Pancreas (tissue), 10 donors: ENCODE measurements around the gene GRB14. TPM values are rescaled to one million over a fixed set of nuclear protein-coding genes. Genes with fewer than 3 reads are reported as not detected.
"Not testable (repeated sequence)": the region's sequence is repeated elsewhere in the genome, so short reads cannot be mapped to it uniquely, and the experiment has no call there.

Experiments used
- ATAC-seq, 4 donors: fragments of 200-7000 bp; cut with Tn5 transposase; one replicate each; pipeline versions ENCODE4 v1.8.0 to v1.9.1; 2020; ENCODE audit warnings: mild to moderate bottlenecking in 4 of 4, moderate library complexity in 4 of 4
- DNase-seq, 6 donors: peaks; one replicate each; pipeline ENCODE4 v3.0.0-alpha.2; 2020
- FAIRE-seq: peaks from 2 replicates; lab custom pipeline; 2012; peaks lifted over from hg19 to GRCh38; lab: Jason Lieb, UNC
- H3K27ac ChIP-seq, 4 donors: fragments of 200-600 bp; sonication (generic); 1 replicate in 3 of 4; 2 replicates in 1 of 4; pipeline versions ENCODE4 v1.5.0 to v1.8.0; 2020
- H3K27me3 ChIP-seq, 4 donors: fragments of 200-600 bp; one replicate each; pipeline ENCODE4 v1.8.0; 2021
- H3K36me3 ChIP-seq, 3 donors: fragments of 200-600 bp; sonication (generic) in 1 of 3; one replicate each; pipeline versions ENCODE4 v1.5.0 to v1.8.0; 2020 to 2021
- H3K4me1 ChIP-seq, 3 donors: fragments of 200-600 bp; one replicate each; pipeline ENCODE4 v1.8.0; 2021
- H3K4me3 ChIP-seq, 4 donors: fragments of 200-600 bp; sonication (generic) in 2 of 4; one replicate each; pipeline versions ENCODE4 v1.5.0 to v1.8.0; 2020 to 2021
- H3K9me3 ChIP-seq, 4 donors: fragments of 200-600 bp; one replicate each; pipeline ENCODE4 v1.8.0; 2021
- WGBS, 2 donors: extraction: QIAGEN DNeasy Blood & Tissue Kit; methylation state at CpG; one replicate each; pipeline ENCODE4 v1.1.7; 2013; 5-methylcytosine and 5-hydroxymethylcytosine counted together
- intact Hi-C, 3 donors: fragments of 100-400 bp; cut with DNase I; formaldehyde crosslinking; loops; one replicate each; pipeline versions ENCODE4 v1.11.1 to v1.14.2; 2022
- polyA plus RNA-seq, 2 donors: library from polyadenylated mRNA; stranded (reverse); fragments of 200-250 nt; gene quantifications; one replicate each; pipeline ENCODE4 v1.2.3, GENCODE V29; 2013
- total RNA-seq, 6 donors: library from RNA; stranded (reverse); fragmentation: NEBNext Ultra II Directional in 4 of 6; extraction: Animal tissue kit (Norgen Biotek cat#: 25700) in 4 of 6; gene quantifications; one replicate each; pipeline versions ENCODE4 v1.2.1 to v1.2.4, GENCODE V29; 2021 to 2023
- TF ChIP-seq, protein P1 (sequence below), 4 donors: fragments of 200-600 bp; sonication (generic) in 3 of 4; IDR thresholded peaks; one replicate each; pipeline versions ENCODE4 v1.5.0 to v1.8.0; 2021; ENCODE audit warnings: antibody characterized with exemption in 4 of 4
- donor health status: healthy with polysubstance abuse.
- donor health status: DM: no; HTN: no; CAD: no; lungs with moderate emphysema.
- donor health status: DM: no; HTN: no; CAD: no.
- donor health status: control.
- donor health status: control.
- donor health status: Bipolar disorder and iron deficiency.
- donor health status: DM: yes; HTN: yes; CAD: no.
- donor health status: DM: no; HTN: no; CAD: no.
- donor health status: DM: no; HTN: no; CAD: no.
- donor health status: DM: yes; HTN: yes; CAD: no.

GRB14 gene
- total and polyA plus RNA-seq, 8 donors: 7.8 to 74.9 (median 15.1) TPM

DNA sequence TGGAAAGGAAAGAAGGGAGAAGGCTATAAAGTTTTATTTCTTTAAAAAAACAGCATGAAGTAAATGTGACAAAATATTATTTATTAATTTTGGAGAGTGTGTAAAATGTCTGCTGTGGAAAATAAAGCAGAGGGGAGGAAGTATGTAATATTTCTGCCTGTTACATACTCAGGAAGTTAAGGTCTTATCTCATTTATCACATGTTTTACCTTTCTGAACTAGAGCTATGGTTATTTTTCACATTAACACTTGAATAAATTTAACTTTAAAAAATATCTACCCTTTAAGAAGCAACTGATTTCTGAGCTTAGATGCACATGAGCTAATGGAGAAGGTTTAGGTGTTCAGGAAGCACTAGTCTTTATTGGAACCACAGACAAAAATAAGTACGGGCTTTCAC, 148.3 kb downstream of the GRB14 start:
- intact Hi-C loops: no loop called here
- ATAC-seq: no peak
- no peak for FAIRE-seq

DNA sequence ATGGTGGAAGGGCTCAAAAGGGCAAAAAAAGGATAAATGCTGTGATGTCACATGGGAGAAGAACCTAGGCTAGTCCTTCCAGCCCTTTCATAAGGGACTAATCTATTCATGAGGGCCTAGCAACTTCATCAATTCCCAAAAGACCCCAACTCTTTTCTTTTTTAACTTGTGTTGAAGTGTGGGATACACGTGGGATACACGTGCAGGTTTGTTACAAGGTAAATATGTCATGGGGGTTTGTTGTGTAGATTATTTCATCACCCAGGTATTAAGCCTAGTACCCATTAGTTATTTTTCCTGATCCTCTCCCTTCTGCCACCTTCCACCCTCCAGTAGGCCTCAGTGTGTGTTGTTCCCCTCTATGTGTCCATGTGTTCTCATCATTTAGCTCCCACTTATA, 156.2 kb downstream of the GRB14 start:
- FAIRE-seq, DNase-seq, H3K27ac ChIP-seq, ATAC-seq, H3K9me3 ChIP-seq, H3K27me3 ChIP-seq, H3K36me3 ChIP-seq, intact Hi-C loops, H3K4me3 ChIP-seq, H3K4me1 ChIP-seq: not testable (repeated sequence)
- WGBS, 2 donors: 74 to 96% methylated on average over 2 of the region's 2 CpGs

More for the DNA sequence above, 148.3 kb downstream of the GRB14 start:
- Histone ChIP-seq H3K9me3 (no peaks in the 10 kb centered on the region), H3K27me3 (no peaks in the 10 kb centered on the region), H3K36me3 (no peaks in the 10 kb centered on the region), H3K27ac (no peak overlapping the region), H3K4me3 (no peak overlapping the region), H3K4me1 (no peaks in the 10 kb centered on the region)
- DNase-seq: no peak
- TF ChIP-seq, protein P1, sequence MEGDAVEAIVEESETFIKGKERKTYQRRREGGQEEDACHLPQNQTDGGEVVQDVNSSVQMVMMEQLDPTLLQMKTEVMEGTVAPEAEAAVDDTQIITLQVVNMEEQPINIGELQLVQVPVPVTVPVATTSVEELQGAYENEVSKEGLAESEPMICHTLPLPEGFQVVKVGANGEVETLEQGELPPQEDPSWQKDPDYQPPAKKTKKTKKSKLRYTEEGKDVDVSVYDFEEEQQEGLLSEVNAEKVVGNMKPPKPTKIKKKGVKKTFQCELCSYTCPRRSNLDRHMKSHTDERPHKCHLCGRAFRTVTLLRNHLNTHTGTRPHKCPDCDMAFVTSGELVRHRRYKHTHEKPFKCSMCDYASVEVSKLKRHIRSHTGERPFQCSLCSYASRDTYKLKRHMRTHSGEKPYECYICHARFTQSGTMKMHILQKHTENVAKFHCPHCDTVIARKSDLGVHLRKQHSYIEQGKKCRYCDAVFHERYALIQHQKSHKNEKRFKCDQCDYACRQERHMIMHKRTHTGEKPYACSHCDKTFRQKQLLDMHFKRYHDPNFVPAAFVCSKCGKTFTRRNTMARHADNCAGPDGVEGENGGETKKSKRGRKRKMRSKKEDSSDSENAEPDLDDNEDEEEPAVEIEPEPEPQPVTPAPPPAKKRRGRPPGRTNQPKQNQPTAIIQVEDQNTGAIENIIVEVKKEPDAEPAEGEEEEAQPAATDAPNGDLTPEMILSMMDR (IDR thresholded peaks at IDR 0.05): no peak
- 60 to 68% methylated on average over 1 of the region's 1 CpG for WGBS, 2 donors

DNA sequence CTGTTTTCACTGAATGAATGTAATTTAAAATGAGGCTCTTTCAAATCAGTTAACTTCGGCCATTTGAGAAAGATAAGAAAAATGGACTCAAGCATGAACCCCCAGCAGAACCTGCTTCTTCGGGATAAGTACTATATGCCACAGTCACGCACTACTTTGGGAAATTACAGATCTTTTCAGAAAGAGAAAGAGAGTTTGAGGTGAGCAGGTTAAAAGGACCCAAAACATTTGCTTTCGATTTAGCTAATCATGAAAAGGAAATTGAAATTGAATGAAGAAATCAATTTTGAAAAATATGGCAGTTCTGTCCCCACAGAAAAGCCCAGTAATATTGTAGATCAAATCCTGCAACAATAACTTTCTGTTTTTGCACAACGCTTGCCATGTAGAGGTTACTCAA, 156.9 kb downstream of the GRB14 start:
- Histone ChIP-seq H3K9me3 (no peaks in the 10 kb centered on the region), H3K27ac (no peak overlapping the region), H3K4me3 (no peak overlapping the region), H3K4me1 (no peaks in the 10 kb centered on the region), H3K36me3 (no peaks in the 10 kb centered on the region), H3K27me3 (no peaks in the 10 kb centered on the region)
- ATAC-seq (no peak), DNase-seq (no peak), FAIRE-seq (no peak)
- TF ChIP-seq, protein P1 (IDR thresholded peaks at IDR 0.05): no peak
- 59 to 69% methylated on average over 5 of the region's 5 CpGs for WGBS, 2 donors
- intact Hi-C loops: no loop called here

DNA sequence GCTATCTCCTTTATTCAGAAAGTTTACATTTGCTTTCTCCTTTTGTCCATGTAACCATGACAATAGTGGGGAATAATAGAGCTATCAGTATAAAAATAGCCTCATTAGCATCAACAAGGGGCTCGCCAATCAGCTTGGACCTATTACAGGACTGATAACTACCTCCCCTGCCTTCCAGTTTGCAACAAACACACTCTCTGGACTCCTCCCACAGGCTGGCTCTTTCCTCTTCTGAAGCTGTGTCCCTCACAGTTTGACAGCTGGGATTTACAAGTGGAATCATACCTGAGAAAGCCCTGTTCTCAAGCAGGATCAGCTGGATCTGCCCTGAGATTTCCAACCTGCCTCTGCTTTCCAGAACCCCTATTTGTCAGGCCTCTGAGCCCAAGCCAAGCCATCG, 162.5 kb downstream of the GRB14 start:
- H3K27ac ChIP-seq: no peak overlapping the region
- H3K4me3 ChIP-seq: no peak overlapping the region
- DNase-seq: no peak
- no peak for ATAC-seq
- FAIRE-seq: no peak
- intact Hi-C loops: no loop called here
- TF ChIP-seq, protein P1 (IDR thresholded peaks at IDR 0.05): no peak
- no peaks in the 10 kb centered on the region for H3K4me1 ChIP-seq
- 60 to 80% methylated on average over 2 of the region's 2 CpGs for whole genome bisulfite sequencing, 2 donors
- no peaks in the 10 kb centered on the region for H3K27me3 ChIP-seq
- no peaks in the 10 kb centered on the region for H3K36me3 ChIP-seq
- no peaks in the 10 kb centered on the region for H3K9me3 ChIP-seq

DNA sequence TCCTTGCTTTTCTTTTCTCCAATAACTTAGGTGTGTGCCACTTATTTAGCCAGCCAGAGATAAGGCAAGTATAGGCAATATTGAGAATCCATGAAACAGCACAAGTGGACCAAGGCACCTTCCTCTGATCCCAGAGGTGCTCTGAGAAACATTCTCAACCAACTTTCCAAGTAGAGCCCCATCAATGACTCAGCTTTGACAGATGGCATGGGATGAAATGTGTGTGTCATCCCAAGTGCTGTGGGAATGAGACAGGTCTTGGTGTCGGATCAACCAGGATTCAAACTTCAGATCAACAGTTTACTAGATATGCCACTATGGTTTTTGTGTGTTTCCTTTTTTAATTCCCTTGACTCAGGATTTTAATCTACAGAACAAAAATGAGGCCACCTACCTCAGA, 164.0 kb downstream of the GRB14 start:
- intact Hi-C loops: no loop called here
- DNase-seq: no peak
- Histone ChIP-seq H3K9me3 (no peaks in the 10 kb centered on the region), H3K36me3 (no peaks in the 10 kb centered on the region), H3K27me3 (no peaks in the 10 kb centered on the region), H3K4me3 (no peak overlapping the region), H3K4me1 (no peaks in the 10 kb centered on the region), H3K27ac (no peak overlapping the region)
- 91 to 92% methylated on average over 1 of the region's 1 CpG for WGBS, 2 donors
- FAIRE-seq: no peak
- TF ChIP-seq, protein P1 (IDR thresholded peaks at IDR 0.05): no peak
- ATAC-seq: no peak
